DND-41 (cell line): ENCODE data around the gene MICAL2.

ENCODE experiments used
- ATAC-seq: fragments of 200-7000 bp; cut with Tn5 transposase; 3 replicates; pipeline ENCODE4 v1.9.1; 2021; ENCODE audit warnings: low read depth; ENCODE audit not compliant: insufficient read depth
- DNase-seq: peaks from one replicate; pipeline ENCODE4 v3.0.0-alpha.2; 2020
- H2AFZ ChIP-seq: 2 replicates; pipeline ENCODE4 v1.6.0; 2012; ENCODE audit warnings: low read depth, low read length
- H3K27ac ChIP-seq: 2 replicates; pipeline ENCODE4 v1.5.1; 2012; ENCODE audit warnings: low read length, inconsistent platforms
- H3K27me3 ChIP-seq: fragments of 200-600 bp; sonication (generic); 2 replicates; pipeline ENCODE4 v1.6.0; 2012; ENCODE audit warnings: low read length, mild to moderate bottlenecking, inconsistent platforms; ENCODE audit not compliant: insufficient read depth, poor library complexity
- H3K36me3 ChIP-seq: 2 replicates; pipeline ENCODE4 v1.5.1; 2012; ENCODE audit warnings: low read length, inconsistent platforms; ENCODE audit not compliant: insufficient read depth
- H3K4me1 ChIP-seq: 2 replicates; pipeline ENCODE4 v1.5.1; 2012; ENCODE audit warnings: mild to moderate bottlenecking, low read length; ENCODE audit not compliant: insufficient read depth
- H3K4me2 ChIP-seq: 2 replicates; pipeline ENCODE4 v1.6.0; 2012; ENCODE audit warnings: mild to moderate bottlenecking, moderate library complexity, low read length, inconsistent platforms; ENCODE audit not compliant: insufficient read depth
- H3K4me3 ChIP-seq, 2 experiments: fragments of 200-600 bp in 1 of 2; shearing (Covaris generic) in 1 of 2; 2 replicates each; pipeline ENCODE4 v1.5.1; 2012 to 2016; ENCODE audit warnings: inconsistent platforms in 2 of 2, low read length in 2 of 2, mild to moderate bottlenecking in 2 of 2, low read depth in 1 of 2, moderate library complexity in 1 of 2
- H3K79me2 ChIP-seq: 2 replicates; pipeline ENCODE4 v1.6.0; 2012; ENCODE audit warnings: low read length, inconsistent platforms; ENCODE audit not compliant: insufficient read depth
- H3K9ac ChIP-seq: 2 replicates; pipeline ENCODE4 v1.6.0; 2012; ENCODE audit warnings: low read depth, mild to moderate bottlenecking, inconsistent platforms, low read length, moderate library complexity
- H3K9me3 ChIP-seq: 2 replicates; pipeline ENCODE4 v1.5.1; 2012; ENCODE audit warnings: low read length, moderate library complexity, mild to moderate bottlenecking, inconsistent platforms; ENCODE audit not compliant: insufficient read depth, severe bottlenecking
- H4K20me1 ChIP-seq: 2 replicates; pipeline ENCODE4 v1.6.0; 2012; ENCODE audit warnings: low read length; ENCODE audit not compliant: insufficient read depth
- CTCF ChIP-seq: IDR thresholded peaks from 2 replicates; pipeline ENCODE4 v1.5.1; 2012; ENCODE audit warnings: borderline replicate concordance, low read length, moderate library complexity, mild to moderate bottlenecking; ENCODE audit not compliant: poor library complexity, severe bottlenecking; ENCODE audit errors: extremely low read depth
- EZH2 ChIP-seq: IDR thresholded peaks from 3 replicates; pipeline ENCODE4 v1.6.1; 2012; ENCODE audit warnings: borderline replicate concordance, low read depth, mild to moderate bottlenecking, moderate library complexity, low read length, inconsistent platforms; ENCODE audit not compliant: severe bottlenecking

The MICAL2 gene

GRCh38 chr11:12306830-12307229, 196.4 kb downstream of the MICAL2 start:
- no peaks in the 10 kb centered on the region for H4K20me1 ChIP-seq
- DNase-seq, result no peak
- no peaks in the 10 kb centered on the region for H3K79me2 ChIP-seq
- no peaks in the 10 kb centered on the region for H3K9me3 ChIP-seq
- no peak for ATAC-seq
- no peaks in the 10 kb centered on the region for H3K27me3 ChIP-seq
- no peak overlapping the region for H3K27ac ChIP-seq
- TF ChIP-seq CTCF (no peak), EZH2 (no peak)
- no peaks in the 10 kb centered on the region for H3K36me3 ChIP-seq
- H3K9ac ChIP-seq, result no peak overlapping the region
- H3K4me3 ChIP-seq, result no peak overlapping the region
- H2AFZ ChIP-seq, result no peak overlapping the region
- no peaks in the 10 kb centered on the region for H3K4me1 ChIP-seq
- H3K4me2 ChIP-seq, result no peak overlapping the region

- H3K79me2 ChIP-seq, result no peaks in the 10 kb centered on the region
- H3K27me3 ChIP-seq, result no peaks in the 10 kb centered on the region
- no peaks in the 10 kb centered on the region for H4K20me1 ChIP-seq
- H3K36me3 ChIP-seq, result no peaks in the 10 kb centered on the region
- no peak overlapping the region for H3K4me2 ChIP-seq
- ATAC-seq, result no peak
- no peak overlapping the region for H3K27ac ChIP-seq
- TF ChIP-seq EZH2 (no peak), CTCF (no peak)
- H3K4me3 ChIP-seq, result no peak overlapping the region
- no peak overlapping the region for H2AFZ ChIP-seq
- no peak for DNase-seq
- peaks cover 5% of the 10 kb centered on the region for H3K9me3 ChIP-seq
- no peaks in the 10 kb centered on the region for H3K4me1 ChIP-seq
- no peak overlapping the region for H3K9ac ChIP-seq
These were observed 201.7 kb downstream of the MICAL2 start for GRCh38 chr11:12312132-12312531.
